DOHH2 (cell line): Measurements from ENCODE around the gene CDKL5.

Experiments used
- EZH2phosphoT487 ChIP-seq: fragments of 200-600 bp; sonication (generic); IDR thresholded peaks from 2 replicates; pipeline ENCODE4 v1.6.1; 2017; ENCODE audit warnings: borderline replicate concordance, mild to moderate bottlenecking, antibody characterized with exemption, low read length, moderate library complexity, mixed read lengths
- TF ChIP-seq, protein P1 (sequence below): fragments of 200-600 bp; sonication (generic); IDR thresholded peaks from one replicate; pipeline ENCODE4 v1.5.1; 2014; ENCODE audit warnings: antibody characterized with exemption, mild to moderate bottlenecking, low read depth, low read length; ENCODE audit not compliant: poor library complexity, severe bottlenecking

DNA sequence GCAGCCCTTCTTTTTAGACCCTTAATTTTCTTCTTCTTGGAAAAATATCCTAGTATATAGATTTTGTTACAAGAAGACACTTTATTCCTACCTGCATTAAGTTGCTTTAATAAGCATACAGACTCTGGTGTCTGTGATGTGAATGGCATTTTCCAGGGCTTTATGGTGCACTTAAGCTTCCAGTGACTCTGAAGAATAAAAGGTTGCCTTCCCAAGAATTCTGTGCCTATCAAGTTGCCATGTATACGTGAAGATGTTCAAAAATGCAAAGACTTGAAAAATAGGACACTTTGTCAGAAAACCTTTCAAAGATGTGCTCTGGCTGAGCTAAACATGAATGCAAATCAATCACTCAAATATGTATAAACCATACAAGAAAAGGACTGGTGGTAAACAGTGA is 135.6 kb downstream of the CDKL5 start:
- TF ChIP-seq, protein P1, sequence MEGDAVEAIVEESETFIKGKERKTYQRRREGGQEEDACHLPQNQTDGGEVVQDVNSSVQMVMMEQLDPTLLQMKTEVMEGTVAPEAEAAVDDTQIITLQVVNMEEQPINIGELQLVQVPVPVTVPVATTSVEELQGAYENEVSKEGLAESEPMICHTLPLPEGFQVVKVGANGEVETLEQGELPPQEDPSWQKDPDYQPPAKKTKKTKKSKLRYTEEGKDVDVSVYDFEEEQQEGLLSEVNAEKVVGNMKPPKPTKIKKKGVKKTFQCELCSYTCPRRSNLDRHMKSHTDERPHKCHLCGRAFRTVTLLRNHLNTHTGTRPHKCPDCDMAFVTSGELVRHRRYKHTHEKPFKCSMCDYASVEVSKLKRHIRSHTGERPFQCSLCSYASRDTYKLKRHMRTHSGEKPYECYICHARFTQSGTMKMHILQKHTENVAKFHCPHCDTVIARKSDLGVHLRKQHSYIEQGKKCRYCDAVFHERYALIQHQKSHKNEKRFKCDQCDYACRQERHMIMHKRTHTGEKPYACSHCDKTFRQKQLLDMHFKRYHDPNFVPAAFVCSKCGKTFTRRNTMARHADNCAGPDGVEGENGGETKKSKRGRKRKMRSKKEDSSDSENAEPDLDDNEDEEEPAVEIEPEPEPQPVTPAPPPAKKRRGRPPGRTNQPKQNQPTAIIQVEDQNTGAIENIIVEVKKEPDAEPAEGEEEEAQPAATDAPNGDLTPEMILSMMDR, result no peak
- no peak for TF ChIP-seq EZH2phosphoT487
